ENCODE measurements around the gene TBC1D17.

DNA sequence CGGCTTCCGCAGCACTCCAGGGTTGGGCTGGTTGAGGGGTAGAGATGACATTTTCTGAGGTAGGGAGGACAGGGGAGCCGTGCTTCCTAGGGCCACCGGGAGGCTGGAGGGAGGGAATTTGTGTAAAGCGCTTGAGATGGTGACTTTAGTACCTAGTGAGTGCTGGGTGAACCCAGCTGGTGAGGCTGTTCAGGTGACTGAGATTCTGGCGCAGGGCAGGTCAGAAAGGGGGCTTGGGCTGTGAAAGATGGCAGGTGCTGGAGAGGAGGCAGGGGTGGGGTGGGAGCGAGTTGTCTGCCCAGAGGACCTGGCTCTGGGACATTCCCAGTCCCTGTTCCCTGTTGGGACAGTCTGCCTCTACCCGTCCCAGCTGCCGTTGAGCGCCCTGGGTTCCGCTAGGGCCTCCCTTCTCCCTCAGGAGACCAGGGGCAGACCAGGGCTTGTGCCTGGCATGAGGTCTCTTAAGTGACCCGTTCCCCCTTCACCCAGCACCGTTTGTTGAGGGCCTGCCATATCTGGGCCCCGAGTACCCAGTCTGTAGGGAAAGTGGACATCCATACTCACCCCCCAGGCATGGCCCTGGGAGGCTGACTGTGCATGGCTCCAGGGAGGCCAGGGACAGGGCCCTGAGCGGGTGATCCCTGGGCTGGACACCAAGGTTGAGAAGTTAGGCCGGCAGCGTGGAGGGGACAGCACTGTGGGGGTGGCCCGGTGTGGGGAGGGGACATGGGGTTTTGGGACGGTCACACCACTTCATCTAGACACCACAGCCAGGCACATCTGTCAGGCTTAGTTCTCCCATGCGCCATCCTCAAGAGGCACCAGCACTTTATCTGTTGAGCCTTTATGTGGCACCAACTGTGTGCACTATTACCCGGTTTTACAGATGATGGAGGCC is 21.6 kb upstream of the TBC1D17 start:
- TF ChIP-seq POLR2A (IDR thresholded peaks at IDR 0.05): no peak
- TF ChIP-seq, protein P1, sequence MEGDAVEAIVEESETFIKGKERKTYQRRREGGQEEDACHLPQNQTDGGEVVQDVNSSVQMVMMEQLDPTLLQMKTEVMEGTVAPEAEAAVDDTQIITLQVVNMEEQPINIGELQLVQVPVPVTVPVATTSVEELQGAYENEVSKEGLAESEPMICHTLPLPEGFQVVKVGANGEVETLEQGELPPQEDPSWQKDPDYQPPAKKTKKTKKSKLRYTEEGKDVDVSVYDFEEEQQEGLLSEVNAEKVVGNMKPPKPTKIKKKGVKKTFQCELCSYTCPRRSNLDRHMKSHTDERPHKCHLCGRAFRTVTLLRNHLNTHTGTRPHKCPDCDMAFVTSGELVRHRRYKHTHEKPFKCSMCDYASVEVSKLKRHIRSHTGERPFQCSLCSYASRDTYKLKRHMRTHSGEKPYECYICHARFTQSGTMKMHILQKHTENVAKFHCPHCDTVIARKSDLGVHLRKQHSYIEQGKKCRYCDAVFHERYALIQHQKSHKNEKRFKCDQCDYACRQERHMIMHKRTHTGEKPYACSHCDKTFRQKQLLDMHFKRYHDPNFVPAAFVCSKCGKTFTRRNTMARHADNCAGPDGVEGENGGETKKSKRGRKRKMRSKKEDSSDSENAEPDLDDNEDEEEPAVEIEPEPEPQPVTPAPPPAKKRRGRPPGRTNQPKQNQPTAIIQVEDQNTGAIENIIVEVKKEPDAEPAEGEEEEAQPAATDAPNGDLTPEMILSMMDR (IDR thresholded peaks at IDR 0.05): no peak
- TF ChIP-seq EP300 (IDR thresholded peaks at IDR 0.05): no peak
